H1 (cell line): ENCODE measurements around the gene HIVEP3. TPM values are rescaled to one million over a fixed set of nuclear protein-coding genes. Genes with fewer than 3 reads are reported as not detected.

Source experiments
- CTCF ChIA-PET: fragments of 300-600 bp; sonication (Branson Sonifier 250); formaldehyde crosslinking; loops from one replicate; lab custom pipeline; 2021; ENCODE audit not compliant: partially characterized antibody; lab: Charles Lee
- POLR2A ChIA-PET: fragments of 300-600 bp; sonication (Branson Sonifier 250); formaldehyde crosslinking; loops from one replicate; lab custom pipeline; 2021; ENCODE audit warnings: inconsistent platforms; ENCODE audit not compliant: partially characterized antibody; lab: Charles Lee
- DNase-seq, 2 experiments: peaks; one replicate each; pipeline versions ENCODE4 v3.0.0 to v3.0.0-alpha.2; 2010 to 2022; ENCODE audit warnings: low spot score in 2 of 2, low read depth in 1 of 2, mixed read lengths in 1 of 2
- FAIRE-seq: peaks from 2 replicates; lab custom pipeline; 2011; peaks lifted over from hg19 to GRCh38; lab: Jason Lieb, UNC
- H2AFZ ChIP-seq: 2 replicates; pipeline ENCODE4 v1.8.1; 2012; ENCODE audit warnings: low read length, inconsistent platforms
- H2AK5ac ChIP-seq: 2 replicates; pipeline ENCODE4 v1.6.1; 2013; ENCODE audit warnings: low read depth, low read length
- H2BK120ac ChIP-seq: replicated peaks from 2 replicates; pipeline ENCODE3; 2013; ENCODE audit warnings: low read depth, low read length, inconsistent platforms
- H2BK12ac ChIP-seq: 2 replicates; pipeline ENCODE4 v1.6.1; 2013; ENCODE audit warnings: low read depth, low read length
- H2BK15ac ChIP-seq: 2 replicates; pipeline ENCODE4 v1.6.1; 2013; ENCODE audit warnings: low read length
- H2BK20ac ChIP-seq: 2 replicates; pipeline ENCODE4 v1.6.1; 2013; ENCODE audit warnings: low read length
- H2BK5ac ChIP-seq: 2 replicates; pipeline ENCODE4 v1.6.1; 2013; ENCODE audit warnings: low read depth, low read length
- H3K14ac ChIP-seq: 2 replicates; pipeline ENCODE4 v1.6.1; 2013; ENCODE audit warnings: inconsistent platforms; ENCODE audit not compliant: insufficient read length
- H3K18ac ChIP-seq: 2 replicates; pipeline ENCODE4 v1.6.1; 2013; ENCODE audit warnings: low read length; ENCODE audit errors: extremely low read depth
- H3K23ac ChIP-seq: 2 replicates; pipeline ENCODE4 v1.6.1; 2013; ENCODE audit warnings: inconsistent platforms; ENCODE audit not compliant: insufficient read length
- H3K23me2 ChIP-seq: 2 replicates; pipeline ENCODE4 v1.6.1; 2013; ENCODE audit warnings: low read depth, low read length
- H3K27ac ChIP-seq: 2 replicates; pipeline ENCODE4 v1.6.1; 2011; ENCODE audit warnings: low read depth, low read length, inconsistent platforms
- H3K27me3 ChIP-seq, 4 experiments: replicated peaks in 1 of 4; 1 replicate in 1 of 4; 2 replicates in 3 of 4; pipeline versions ENCODE4 v1.6.1 to v1.8.1; 2011 to 2013; ENCODE audit warnings: low read length in 3 of 4, mild to moderate bottlenecking in 3 of 4, inconsistent platforms in 2 of 4, mixed read lengths in 2 of 4, moderate library complexity in 1 of 4; ENCODE audit not compliant: control insufficient read depth in 3 of 4, insufficient read depth in 3 of 4; ENCODE audit errors: extremely low read depth in 1 of 4
- H3K36me3 ChIP-seq, 4 experiments: 2 replicates each; pipeline versions ENCODE4 v1.6.1 to v1.8.1; 2011 to 2013; ENCODE audit warnings: mild to moderate bottlenecking in 4 of 4, low read length in 3 of 4, moderate library complexity in 2 of 4, control low read depth in 1 of 4, inconsistent platforms in 1 of 4; ENCODE audit not compliant: insufficient read depth in 4 of 4, control insufficient read depth in 2 of 4
- H3K4ac ChIP-seq: replicated peaks from 2 replicates; pipeline ENCODE3; 2013; ENCODE audit warnings: low read length, low read depth, mixed read lengths, inconsistent platforms; ENCODE audit not compliant: insufficient read length
- H3K4me1 ChIP-seq, 4 experiments: replicated peaks in 1 of 4; 1 replicate in 1 of 4; 2 replicates in 3 of 4; pipeline versions ENCODE4 v1.6.1 to v1.8.1; 2011 to 2013; ENCODE audit warnings: low read length in 3 of 4, inconsistent platforms in 2 of 4, mixed read lengths in 1 of 4; ENCODE audit not compliant: insufficient read depth in 4 of 4, control insufficient read depth in 3 of 4
- H3K4me2 ChIP-seq, 2 experiments: 2 replicates each; pipeline versions ENCODE4 v1.6.1 to v1.8.1; 2011 to 2013; ENCODE audit warnings: low read depth in 2 of 2, low read length in 2 of 2, control low read depth in 1 of 2, inconsistent platforms in 1 of 2, mild to moderate bottlenecking in 1 of 2; ENCODE audit not compliant: insufficient read depth in 1 of 2
- H3K4me3 ChIP-seq, 4 experiments: fragments of 200-600, 300-600 bp in 1 of 4; sonication (generic), shearing (Covaris generic), sonication (Bioruptor Twin) in 1 of 4; 2 replicates each; pipeline versions ENCODE4 v1.5.1 to v1.8.1; 2011 to 2016; ENCODE audit warnings: low read length in 4 of 4, low read depth in 3 of 4, control low read depth in 2 of 4, inconsistent platforms in 2 of 4, mild to moderate bottlenecking in 2 of 4, mixed read lengths in 1 of 4, moderate library complexity in 1 of 4; ENCODE audit not compliant: insufficient read depth in 2 of 4; ENCODE audit errors: extremely low read depth in 1 of 4
- H3K56ac ChIP-seq: replicated peaks from 2 replicates; pipeline ENCODE3; 2013; ENCODE audit warnings: low read depth, mild to moderate bottlenecking, mixed read lengths, low read length, inconsistent platforms; ENCODE audit not compliant: insufficient read length
- H3K79me1 ChIP-seq: 2 replicates; pipeline ENCODE4 v1.6.1; 2013; ENCODE audit warnings: low read depth, low read length, control low read depth
- H3K79me2 ChIP-seq, 2 experiments: 2 replicates each; pipeline versions ENCODE4 v1.6.1 to v1.8.1; 2012 to 2013; ENCODE audit warnings: low read length in 2 of 2, mild to moderate bottlenecking in 2 of 2, inconsistent platforms in 1 of 2; ENCODE audit not compliant: insufficient read depth in 2 of 2, control insufficient read depth in 1 of 2
- H3K9ac ChIP-seq, 4 experiments: replicated peaks in 1 of 4; 1 replicate in 1 of 4; 2 replicates in 3 of 4; pipeline versions ENCODE4 v1.6.1 to v1.8.1; 2011 to 2013; ENCODE audit warnings: low read depth in 3 of 4, low read length in 3 of 4, control low read depth in 2 of 4, mild to moderate bottlenecking in 2 of 4, moderate library complexity in 2 of 4, inconsistent platforms in 1 of 4; ENCODE audit errors: extremely low read depth in 1 of 4
- H3K9me3 ChIP-seq, 2 experiments: 2 replicates each; pipeline versions ENCODE4 v1.6.1 to v1.8.1; 2012 to 2013; ENCODE audit warnings: mild to moderate bottlenecking in 2 of 2, moderate library complexity in 2 of 2, control low read depth in 1 of 2, inconsistent platforms in 1 of 2, low read depth in 1 of 2, low read length in 1 of 2, mixed read lengths in 1 of 2; ENCODE audit not compliant: insufficient read depth in 2 of 2
- H4K20me1 ChIP-seq, 2 experiments: replicated peaks in 1 of 2; 2 replicates each; pipeline versions ENCODE3 to v1.8.1; 2011 to 2013; ENCODE audit warnings: inconsistent platforms in 2 of 2, low read length in 2 of 2, mild to moderate bottlenecking in 1 of 2; ENCODE audit not compliant: insufficient read depth in 2 of 2, control insufficient read depth in 1 of 2
- H4K5ac ChIP-seq: 2 replicates; pipeline ENCODE4 v1.6.1; 2013; ENCODE audit warnings: low read length, low read depth, mixed read lengths, inconsistent platforms; ENCODE audit not compliant: insufficient read length
- H4K8ac ChIP-seq: 2 replicates; pipeline ENCODE4 v1.8.0; 2013; ENCODE audit warnings: mild to moderate bottlenecking, moderate library complexity, low read length, inconsistent platforms; ENCODE audit not compliant: insufficient read depth; ENCODE audit errors: extremely low read depth
- H4K91ac ChIP-seq: replicated peaks from 2 replicates; pipeline ENCODE3; 2013; ENCODE audit warnings: low read length, mixed read lengths, inconsistent platforms; ENCODE audit not compliant: insufficient read length
- WGBS, 2 experiments: shearing (Covaris generic) in 1 of 2; methylation state at CpG; one replicate each; pipeline versions ENCODE4 v1.1.6 to v1.1.7; 2013 to 2015; ENCODE audit warnings: low lambda C conversion rate in 2 of 2, mixed read lengths in 2 of 2, inconsistent platforms in 1 of 2, low coverage in 1 of 2, missing lambda C conversion rate in 1 of 2; ENCODE audit not compliant: insufficient replicate concordance in 2 of 2, insufficient coverage in 1 of 2, insufficient read length in 1 of 2; ENCODE audit errors: extremely low coverage in 1 of 2, missing lambda C conversion rate in 1 of 2; 5-methylcytosine and 5-hydroxymethylcytosine counted together
- polyA plus RNA-seq, 7 experiments: library from polyadenylated mRNA; depleted of rRNA in 3 of 7; stranded (reverse) in 5 of 7; unstranded in 2 of 7; fragments of >200 nt in 5 of 7; fragments of 200-250 nt in 2 of 7; gene quantifications; 1 replicate in 5 of 7; 2 replicates in 1 of 7; 4 replicates in 1 of 7; pipeline versions ENCODE4 v1.2.1 to v1.2.3, GENCODE V29; 2011 to 2013; ENCODE audit warnings: missing spikeins in 2 of 7, mixed read lengths in 2 of 7
- total RNA-seq: library from RNA; stranded (reverse); fragmentation: NEBNext Ultra II Directional; extraction: Animal tissue kit (Norgen Biotek cat#: 25700); gene quantifications from 2 replicates; pipeline ENCODE4 v1.2.1, GENCODE V29; 2021

Gene HIVEP3
- total and polyA plus RNA-seq, 2 of the 8 experiments (the other 6 are each of a cell fraction or from before 2014, with no cell fraction given), result 0.24 to 0.69 TPM

DNA sequence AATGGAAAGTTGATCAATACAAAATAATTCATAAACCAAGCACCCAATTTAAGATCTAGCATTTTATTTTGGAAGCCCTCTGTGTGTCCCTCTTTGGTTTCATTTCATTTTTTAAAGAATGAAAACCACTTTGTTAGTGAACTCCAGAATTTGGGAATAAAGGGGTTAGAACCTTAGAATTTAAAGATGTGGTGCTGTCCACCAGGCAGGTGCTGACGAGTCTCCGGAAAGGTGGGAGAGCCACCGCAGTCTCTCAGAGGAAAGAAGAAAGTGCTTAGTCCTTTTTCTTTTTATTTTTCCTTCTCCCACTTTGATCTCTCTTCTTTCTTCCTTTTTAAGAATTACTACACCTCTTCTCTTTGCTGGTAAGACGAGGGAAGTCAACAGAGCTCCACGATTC is 20.5 kb upstream of the HIVEP3 start:
- ChIA-PET POLR2A (no interaction called here), CTCF (interaction anchor here (0.6 to 1.2 kb wide), 2 partner anchors 426 to 479 kb away, joined by 3 read pairs; no protein-coding TSS in a partner anchor)
- Histone ChIP-seq H3K4me1 (0 out of 7 replicates have a peak, but pooled peaks cover 0 to 2% (median 0%) of the 10 kb centered on the region in 4 experiments), H3K36me3 (no peaks in the 10 kb centered on the region), H3K79me1 (no peaks in the 10 kb centered on the region), H3K18ac (no peak overlapping the region), H3K14ac (no peak overlapping the region), H2BK15ac (no peak overlapping the region), H3K9ac (no peak overlapping the region), H2BK12ac (no peak overlapping the region), H3K56ac (no peak overlapping the region), H2AK5ac (no peak overlapping the region), H3K4me3 (no peak overlapping the region), H2BK120ac (no peak overlapping the region), H3K79me2 (no peaks in the 10 kb centered on the region), H4K20me1 (no peaks in the 10 kb centered on the region), H3K9me3 (peaks cover 0 to 4% of the 10 kb centered on the region in 2 experiments; a peak in 1 of 4 replicates), H3K27ac (no peak overlapping the region), H3K27me3 (no peaks in the 10 kb centered on the region), H2AFZ (no peak overlapping the region), H4K91ac (no peak overlapping the region), H4K8ac (no peak overlapping the region), H3K4ac (no peak overlapping the region), H3K4me2 (no peak overlapping the region), H4K5ac (no peak overlapping the region), H3K23me2 (no peaks in the 10 kb centered on the region), H2BK20ac (no peak overlapping the region), H2BK5ac (no peak overlapping the region), H3K23ac (no peak overlapping the region)
- no peak for FAIRE-seq
- WGBS, 2 experiments, result 79% methylated on average over 5 of the region's 5 CpGs; no CpG with 5 or more reads in 1 of the 2 experiments
- no peak for DNase-seq
